Panc1 (cell line): Measurements from ENCODE around the gene JPT2.

Experiments used
- POLR2AphosphoS5 ChIP-seq: IDR thresholded peaks from 2 replicates; pipeline ENCODE4 v1.6.1; 2012; ENCODE audit warnings: mild to moderate bottlenecking, low read depth, low read length, moderate library complexity
- SIN3A ChIP-seq: IDR thresholded peaks from 2 replicates; pipeline ENCODE4 v1.6.1; 2012; ENCODE audit warnings: low read depth, mild to moderate bottlenecking, low read length, moderate library complexity, borderline replicate concordance; ENCODE audit not compliant: insufficient read depth
- TF ChIP-seq, protein P1 (sequence below): fragments of 450-650 bp; IDR thresholded peaks from 2 replicates; pipeline ENCODE4 v1.5.1; 2017; ENCODE audit warnings: mild to moderate bottlenecking
- TF ChIP-seq, protein P2 (sequence below), 2 experiments: IDR thresholded peaks; 2 replicates each; pipeline ENCODE4 v1.6.1; 2011 to 2012; ENCODE audit warnings: low read depth in 2 of 2, control low read depth in 1 of 2, low read length in 1 of 2, mild to moderate bottlenecking in 1 of 2, moderate library complexity in 1 of 2; ENCODE audit not compliant: insufficient read depth in 1 of 2

DNA sequence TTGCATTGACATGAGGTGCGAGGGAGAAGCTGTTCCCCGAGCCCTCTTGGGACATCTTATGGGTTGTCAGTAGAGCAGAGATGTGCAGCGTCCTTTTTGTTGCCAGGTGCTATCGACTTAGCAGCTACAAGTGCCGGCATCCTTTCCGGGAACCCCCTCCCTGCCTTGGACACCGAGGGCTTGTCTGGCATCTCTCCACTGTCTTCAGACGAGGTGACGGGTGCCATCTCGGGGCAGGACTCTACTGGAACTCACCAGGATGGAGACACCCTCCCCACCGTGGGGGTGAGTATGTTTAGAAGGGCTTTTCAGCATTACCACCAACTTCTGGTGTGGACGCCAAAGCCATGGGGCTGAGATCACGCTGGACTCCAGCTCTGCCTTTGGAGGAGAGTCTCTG is 11.8 kb upstream of the JPT2 start:
- TF ChIP-seq, protein P1, sequence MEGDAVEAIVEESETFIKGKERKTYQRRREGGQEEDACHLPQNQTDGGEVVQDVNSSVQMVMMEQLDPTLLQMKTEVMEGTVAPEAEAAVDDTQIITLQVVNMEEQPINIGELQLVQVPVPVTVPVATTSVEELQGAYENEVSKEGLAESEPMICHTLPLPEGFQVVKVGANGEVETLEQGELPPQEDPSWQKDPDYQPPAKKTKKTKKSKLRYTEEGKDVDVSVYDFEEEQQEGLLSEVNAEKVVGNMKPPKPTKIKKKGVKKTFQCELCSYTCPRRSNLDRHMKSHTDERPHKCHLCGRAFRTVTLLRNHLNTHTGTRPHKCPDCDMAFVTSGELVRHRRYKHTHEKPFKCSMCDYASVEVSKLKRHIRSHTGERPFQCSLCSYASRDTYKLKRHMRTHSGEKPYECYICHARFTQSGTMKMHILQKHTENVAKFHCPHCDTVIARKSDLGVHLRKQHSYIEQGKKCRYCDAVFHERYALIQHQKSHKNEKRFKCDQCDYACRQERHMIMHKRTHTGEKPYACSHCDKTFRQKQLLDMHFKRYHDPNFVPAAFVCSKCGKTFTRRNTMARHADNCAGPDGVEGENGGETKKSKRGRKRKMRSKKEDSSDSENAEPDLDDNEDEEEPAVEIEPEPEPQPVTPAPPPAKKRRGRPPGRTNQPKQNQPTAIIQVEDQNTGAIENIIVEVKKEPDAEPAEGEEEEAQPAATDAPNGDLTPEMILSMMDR, result no peak
- TF ChIP-seq POLR2AphosphoS5 (no peak), SIN3A (no peak)
- TF ChIP-seq, protein P2, sequence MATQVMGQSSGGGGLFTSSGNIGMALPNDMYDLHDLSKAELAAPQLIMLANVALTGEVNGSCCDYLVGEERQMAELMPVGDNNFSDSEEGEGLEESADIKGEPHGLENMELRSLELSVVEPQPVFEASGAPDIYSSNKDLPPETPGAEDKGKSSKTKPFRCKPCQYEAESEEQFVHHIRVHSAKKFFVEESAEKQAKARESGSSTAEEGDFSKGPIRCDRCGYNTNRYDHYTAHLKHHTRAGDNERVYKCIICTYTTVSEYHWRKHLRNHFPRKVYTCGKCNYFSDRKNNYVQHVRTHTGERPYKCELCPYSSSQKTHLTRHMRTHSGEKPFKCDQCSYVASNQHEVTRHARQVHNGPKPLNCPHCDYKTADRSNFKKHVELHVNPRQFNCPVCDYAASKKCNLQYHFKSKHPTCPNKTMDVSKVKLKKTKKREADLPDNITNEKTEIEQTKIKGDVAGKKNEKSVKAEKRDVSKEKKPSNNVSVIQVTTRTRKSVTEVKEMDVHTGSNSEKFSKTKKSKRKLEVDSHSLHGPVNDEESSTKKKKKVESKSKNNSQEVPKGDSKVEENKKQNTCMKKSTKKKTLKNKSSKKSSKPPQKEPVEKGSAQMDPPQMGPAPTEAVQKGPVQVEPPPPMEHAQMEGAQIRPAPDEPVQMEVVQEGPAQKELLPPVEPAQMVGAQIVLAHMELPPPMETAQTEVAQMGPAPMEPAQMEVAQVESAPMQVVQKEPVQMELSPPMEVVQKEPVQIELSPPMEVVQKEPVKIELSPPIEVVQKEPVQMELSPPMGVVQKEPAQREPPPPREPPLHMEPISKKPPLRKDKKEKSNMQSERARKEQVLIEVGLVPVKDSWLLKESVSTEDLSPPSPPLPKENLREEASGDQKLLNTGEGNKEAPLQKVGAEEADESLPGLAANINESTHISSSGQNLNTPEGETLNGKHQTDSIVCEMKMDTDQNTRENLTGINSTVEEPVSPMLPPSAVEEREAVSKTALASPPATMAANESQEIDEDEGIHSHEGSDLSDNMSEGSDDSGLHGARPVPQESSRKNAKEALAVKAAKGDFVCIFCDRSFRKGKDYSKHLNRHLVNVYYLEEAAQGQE (IDR thresholded peaks at IDR 0.05; ENCODE audit: insufficient read depth in 1 of 2, low read depth in 2 of 2, low read length in 1 of 2), result no peak
